Peyer's patch (tissue), 4 donors: ENCODE results near the gene BCKDHA.
"Not testable (repeated sequence)": the region's sequence is repeated elsewhere in the genome, so short reads cannot be mapped to it uniquely, and the experiment has no call there.

ENCODE experiments used
- POLR2A ChIP-seq, 2 donors: fragments of 450-650 bp; IDR thresholded peaks; one replicate each; pipeline ENCODE4 v1.5.1; 2017; ENCODE audit warnings: antibody characterized with exemption in 2 of 2, mild to moderate bottlenecking in 2 of 2, moderate library complexity in 2 of 2
- TF ChIP-seq, protein P1 (sequence below), 6 experiments: fragments of 450-650 bp in 4 of 6; fragments of 200-600 bp in 2 of 6; sonication (generic) in 1 of 6; IDR thresholded peaks; one replicate each; pipeline ENCODE4 v1.5.1; 2017 to 2019; ENCODE audit warnings: antibody characterized with exemption in 6 of 6, mild to moderate bottlenecking in 3 of 6, moderate library complexity in 1 of 6

DNA sequence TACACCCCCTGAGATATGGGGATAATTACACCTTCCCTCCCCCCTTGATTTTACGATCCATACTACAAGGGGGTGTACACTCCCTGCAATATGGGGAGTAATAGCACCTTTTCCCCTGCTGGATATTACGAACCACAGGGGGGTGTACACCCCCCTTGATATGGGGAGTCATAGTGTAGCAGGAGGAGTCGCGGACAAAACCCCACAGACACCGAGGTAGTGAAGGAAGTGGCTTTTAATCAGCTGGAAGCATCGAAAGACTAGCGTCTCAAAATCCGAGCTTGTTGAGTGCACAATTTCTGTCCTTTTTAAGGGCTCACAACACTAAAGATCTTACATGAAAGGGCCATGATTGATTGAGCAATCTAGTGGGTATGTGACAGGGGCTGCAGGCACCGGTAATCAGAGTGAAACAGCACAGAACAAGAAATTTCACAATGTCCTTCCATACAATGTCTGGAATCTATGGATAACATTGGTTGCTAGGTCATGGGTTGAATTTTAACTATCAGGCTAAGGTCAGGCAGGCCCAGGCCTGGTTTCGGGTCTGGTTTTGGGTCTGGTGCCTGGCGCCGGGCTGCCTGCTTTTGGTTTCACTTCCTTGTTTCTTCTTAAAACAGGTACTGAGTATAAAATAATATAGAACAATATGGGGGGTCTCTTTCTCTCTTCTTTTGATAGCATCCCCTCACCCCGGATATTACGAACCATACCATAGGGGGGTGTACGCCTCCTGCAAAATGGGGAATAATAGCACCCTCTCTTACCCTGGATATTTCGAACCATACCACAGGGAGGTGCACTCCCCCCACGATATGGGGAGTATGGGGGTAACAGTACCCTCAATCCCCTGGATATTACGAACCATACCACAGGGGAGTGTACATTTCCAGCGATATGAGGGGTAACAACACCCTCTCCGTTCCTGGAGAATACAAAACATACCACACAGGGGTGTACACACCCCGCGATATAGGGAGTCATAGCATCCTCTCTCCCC, 65.9 kb downstream of the BCKDHA start:
- TF ChIP-seq, protein P1, sequence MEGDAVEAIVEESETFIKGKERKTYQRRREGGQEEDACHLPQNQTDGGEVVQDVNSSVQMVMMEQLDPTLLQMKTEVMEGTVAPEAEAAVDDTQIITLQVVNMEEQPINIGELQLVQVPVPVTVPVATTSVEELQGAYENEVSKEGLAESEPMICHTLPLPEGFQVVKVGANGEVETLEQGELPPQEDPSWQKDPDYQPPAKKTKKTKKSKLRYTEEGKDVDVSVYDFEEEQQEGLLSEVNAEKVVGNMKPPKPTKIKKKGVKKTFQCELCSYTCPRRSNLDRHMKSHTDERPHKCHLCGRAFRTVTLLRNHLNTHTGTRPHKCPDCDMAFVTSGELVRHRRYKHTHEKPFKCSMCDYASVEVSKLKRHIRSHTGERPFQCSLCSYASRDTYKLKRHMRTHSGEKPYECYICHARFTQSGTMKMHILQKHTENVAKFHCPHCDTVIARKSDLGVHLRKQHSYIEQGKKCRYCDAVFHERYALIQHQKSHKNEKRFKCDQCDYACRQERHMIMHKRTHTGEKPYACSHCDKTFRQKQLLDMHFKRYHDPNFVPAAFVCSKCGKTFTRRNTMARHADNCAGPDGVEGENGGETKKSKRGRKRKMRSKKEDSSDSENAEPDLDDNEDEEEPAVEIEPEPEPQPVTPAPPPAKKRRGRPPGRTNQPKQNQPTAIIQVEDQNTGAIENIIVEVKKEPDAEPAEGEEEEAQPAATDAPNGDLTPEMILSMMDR (IDR thresholded peaks at IDR 0.05) = not testable (repeated sequence)
- TF ChIP-seq POLR2A (IDR thresholded peaks at IDR 0.05) = not testable (repeated sequence)
